GM21619 (cell line): ENCODE results near the gene NHEJ1.

ENCODE experiments used
- ATAC-seq: cut with Tn5 transposase; IDR thresholded peaks from one replicate; pipeline ENCODE4 v1.9.1; 2021; ENCODE audit not compliant: unreplicated experiment

The NHEJ1 gene

DNA sequence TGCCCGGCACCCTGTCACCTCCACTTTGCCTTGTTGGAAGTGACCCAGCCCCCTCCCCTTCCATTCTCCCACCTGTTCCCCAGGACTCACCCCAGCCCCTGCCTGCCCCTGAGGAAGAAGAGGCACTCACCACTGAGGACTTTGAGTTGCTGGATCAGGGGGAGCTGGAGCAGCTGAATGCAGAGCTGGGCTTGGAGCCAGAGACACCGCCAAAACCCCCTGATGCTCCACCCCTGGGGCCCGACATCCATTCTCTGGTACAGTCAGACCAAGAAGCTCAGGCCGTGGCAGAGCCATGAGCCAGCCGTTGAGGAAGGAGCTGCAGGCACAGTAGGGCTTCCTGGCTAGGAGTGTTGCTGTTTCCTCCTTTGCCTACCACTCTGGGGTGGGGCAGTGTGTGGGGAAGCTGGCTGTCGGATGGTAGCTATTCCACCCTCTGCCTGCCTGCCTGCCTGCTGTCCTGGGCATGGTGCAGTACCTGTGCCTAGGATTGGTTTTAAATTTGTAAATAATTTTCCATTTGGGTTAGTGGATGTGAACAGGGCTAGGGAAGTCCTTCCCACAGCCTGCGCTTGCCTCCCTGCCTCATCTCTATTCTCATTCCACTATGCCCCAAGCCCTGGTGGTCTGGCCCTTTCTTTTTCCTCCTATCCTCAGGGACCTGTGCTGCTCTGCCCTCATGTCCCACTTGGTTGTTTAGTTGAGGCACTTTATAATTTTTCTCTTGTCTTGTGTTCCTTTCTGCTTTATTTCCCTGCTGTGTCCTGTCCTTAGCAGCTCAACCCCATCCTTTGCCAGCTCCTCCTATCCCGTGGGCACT is 21.9 kb upstream of the NHEJ1 start:
- ATAC-seq = no peak

DNA sequence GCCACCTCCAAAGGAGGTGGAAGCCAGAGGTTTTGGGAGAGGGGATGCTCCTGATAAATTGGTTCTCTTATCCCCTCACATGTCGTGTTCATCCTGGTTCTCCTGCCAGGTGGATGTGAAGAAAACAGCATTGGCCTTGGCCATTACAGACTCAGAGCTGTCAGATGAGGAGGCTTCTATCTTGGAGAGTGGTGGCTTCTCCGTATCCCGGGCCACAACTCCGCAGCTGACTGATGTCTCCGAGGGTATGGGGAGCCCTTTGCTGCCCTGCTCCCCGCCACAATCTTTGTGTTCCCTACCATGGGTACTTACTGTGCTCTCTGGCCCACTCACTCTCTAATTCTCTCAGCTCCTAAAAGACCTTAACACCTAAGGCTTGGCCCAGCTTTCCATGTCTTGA is 20.9 kb upstream of the NHEJ1 start:
- ATAC-seq = no peak

DNA sequence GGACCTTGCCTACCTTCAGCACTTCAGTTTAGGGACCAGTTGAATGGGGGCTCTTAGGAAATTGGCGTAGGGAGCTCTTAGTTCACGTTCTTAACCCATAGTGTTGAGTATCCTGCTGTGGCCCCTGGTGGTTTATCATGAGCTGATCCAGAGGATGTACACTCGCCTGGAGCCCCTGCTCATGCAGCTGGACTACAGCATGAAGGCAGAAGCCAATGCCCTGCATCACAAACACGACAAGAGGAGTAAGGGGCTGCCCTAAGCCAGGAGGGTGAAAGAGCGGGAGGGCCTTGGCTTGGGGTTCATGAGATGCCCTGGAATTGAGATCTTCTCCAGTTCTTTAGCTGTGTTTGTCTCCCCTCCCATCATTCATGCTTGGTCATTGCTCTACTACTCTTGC is 20.3 kb upstream of the NHEJ1 start:
- ATAC-seq = no peak

DNA sequence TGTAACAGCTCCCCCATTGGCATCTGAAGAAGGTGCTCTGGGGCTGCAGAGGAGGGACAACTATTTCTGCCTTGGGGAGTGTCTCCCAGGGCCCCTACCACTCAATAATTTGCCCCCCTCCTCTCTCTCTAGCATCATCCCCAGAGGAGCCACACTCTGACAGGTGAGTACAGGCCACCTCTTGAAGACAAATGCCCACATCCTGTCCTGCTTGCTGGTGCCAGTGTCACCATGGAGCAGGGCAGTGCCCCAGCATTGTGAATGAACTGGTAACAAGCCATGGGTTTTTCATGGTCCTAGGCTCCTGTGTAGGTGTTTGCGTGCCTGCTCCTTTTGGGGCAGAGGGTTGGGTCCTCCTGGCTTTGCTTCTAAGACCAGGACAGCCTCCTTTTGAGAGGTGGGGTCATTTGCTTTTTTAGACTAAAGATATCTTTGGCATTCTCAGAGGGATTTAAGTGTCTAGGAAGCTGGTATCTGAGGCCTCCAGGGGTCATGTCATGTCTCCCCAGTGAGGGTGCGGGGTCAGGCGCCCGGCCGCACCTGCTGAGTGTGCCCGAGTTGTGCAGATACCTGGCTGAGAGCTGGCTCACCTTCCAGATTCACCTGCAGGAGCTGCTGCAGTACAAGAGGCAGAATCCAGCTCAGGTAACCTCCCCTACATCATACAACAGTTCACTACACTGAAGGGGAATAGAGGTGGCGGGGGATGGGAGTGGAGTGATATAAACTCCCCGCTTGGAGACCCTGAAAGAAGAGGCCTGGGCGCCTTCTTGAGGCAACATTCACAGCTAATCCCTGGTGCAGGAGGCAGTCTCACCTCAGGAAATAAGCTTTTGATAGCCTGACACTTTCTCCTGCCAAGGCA is 19.2 kb upstream of the NHEJ1 start:
- no peak for ATAC-seq

DNA sequence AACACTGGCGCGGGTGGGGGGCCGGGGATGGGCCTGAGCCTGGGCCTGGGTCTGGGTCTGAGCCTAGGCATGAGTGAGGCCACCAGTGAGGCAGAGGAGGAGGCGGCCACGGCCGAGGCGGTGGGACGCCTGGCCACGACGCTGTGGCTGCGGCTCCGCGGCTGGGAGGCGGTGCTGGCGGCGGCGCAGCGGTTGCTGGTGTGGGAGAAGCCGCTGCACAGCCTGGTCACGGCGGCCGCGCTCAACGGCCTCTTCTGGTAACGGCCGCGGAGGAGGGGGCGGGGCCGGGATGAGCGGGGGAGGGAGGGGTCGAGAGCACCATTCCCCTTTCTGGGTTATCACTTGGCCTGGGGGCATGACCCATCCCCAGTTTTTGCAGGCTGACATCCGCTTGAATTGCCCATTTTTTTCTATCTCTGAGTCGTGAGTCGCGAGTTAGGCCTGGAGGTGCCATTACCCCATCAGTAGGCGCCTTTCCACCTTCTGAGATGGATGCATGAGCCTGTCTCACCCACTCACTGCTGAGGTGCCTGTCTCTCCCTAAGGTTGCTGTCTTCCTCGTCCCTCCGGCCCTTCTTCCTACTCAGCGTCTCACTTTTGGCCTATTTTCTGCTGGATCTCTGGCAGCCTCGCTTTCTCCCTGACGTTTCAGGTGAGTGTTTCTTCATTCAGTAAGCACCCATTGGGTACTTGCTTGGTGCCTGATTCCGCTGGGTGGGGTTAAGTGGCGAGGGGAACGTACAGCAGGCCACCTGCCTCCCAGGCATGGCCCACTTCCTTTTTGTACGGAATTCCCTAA is 18.0 kb upstream of the NHEJ1 start:
- peak; percentile 17 for ATAC-seq

DNA sequence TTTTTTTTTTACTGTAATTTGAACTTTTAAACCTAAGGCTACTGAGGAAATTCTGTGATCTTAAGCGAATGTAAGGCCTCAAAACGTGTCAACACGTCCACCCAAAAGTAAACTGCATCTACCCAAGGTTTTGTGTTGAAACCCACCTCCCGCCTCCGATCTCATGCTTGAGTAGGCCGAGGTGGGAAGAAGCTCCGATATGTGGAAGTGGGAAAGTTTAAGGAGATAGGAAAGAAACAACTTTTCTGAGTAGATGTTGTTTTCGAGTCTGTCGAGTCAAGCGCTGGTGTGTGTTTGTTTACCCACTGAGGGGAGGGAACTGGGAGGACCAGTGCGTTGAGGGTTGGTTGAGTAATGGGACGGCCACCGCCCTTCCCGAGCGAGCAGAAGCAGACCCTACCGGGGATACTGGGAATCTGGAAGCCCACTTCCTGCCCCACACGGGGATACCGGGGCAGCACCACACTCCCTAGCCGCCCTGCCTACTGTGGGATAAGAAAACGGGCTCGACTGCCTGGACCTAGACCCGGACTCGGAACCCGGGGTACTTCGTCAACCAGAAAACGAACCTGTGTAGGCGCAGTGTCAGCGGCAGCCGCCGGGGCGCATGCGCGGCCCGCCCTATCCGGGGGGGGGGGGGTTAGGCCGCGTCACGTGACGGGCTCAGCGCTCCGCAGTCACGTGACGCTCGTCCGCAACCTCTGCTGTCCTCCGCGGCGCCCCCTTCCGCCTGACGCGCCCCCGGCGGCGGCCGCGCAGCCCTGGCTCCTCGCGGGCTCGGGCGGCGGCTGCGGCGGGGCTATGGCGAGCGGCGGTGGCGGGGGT is 17.1 kb upstream of the NHEJ1 start, which contains the start of gene RETREG2:
TSS of gene RETREG2 (plus strand) at position 724 of the 825 bp plus-strand sequence. CDS start at position 802, 78 bp downstream.
- ATAC-seq = peak; percentile 40

DNA sequence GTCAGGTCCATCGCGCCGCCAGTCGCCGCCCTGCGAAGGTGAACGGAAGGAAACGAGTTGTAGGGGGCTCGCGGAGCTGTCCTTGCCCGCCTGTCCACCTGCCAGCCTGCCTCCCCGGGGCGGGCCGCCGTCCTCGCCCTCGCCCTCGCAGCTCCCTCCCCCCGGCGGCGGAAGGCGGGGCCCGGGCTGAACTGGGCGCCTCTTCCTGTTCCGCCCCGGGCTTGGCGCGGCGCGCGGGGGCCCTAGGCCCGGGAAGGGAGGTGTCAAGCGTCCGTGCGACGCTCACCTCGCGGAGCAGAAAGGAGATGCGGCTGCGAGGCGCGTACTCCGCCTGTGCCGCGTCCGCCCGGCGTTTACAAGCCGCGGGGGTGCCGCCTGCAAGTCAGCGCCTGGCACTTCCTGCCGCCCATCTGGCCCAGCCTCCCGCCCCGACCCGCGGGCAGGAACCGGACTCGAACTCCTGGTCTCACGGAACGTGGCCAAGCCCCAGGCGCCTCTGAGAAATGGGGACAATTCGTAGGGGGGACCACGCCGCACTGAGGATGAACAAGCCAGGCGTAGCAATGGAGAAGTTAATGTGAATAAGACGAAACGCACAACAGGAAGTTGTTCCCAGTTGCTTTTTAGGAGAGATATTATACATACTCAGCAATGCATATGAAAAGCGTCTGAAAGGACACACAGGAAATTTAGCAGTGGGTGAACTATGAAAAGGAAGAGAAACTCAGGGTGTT is 16.4 kb upstream of the NHEJ1 start, which contains the start of gene CNPPD1:
TSS of gene CNPPD1 (minus strand) at position 108 of the 734 bp plus-strand sequence. CDS start at position 11, 97 bp downstream.
- peak; percentile 67 for ATAC-seq

DNA sequence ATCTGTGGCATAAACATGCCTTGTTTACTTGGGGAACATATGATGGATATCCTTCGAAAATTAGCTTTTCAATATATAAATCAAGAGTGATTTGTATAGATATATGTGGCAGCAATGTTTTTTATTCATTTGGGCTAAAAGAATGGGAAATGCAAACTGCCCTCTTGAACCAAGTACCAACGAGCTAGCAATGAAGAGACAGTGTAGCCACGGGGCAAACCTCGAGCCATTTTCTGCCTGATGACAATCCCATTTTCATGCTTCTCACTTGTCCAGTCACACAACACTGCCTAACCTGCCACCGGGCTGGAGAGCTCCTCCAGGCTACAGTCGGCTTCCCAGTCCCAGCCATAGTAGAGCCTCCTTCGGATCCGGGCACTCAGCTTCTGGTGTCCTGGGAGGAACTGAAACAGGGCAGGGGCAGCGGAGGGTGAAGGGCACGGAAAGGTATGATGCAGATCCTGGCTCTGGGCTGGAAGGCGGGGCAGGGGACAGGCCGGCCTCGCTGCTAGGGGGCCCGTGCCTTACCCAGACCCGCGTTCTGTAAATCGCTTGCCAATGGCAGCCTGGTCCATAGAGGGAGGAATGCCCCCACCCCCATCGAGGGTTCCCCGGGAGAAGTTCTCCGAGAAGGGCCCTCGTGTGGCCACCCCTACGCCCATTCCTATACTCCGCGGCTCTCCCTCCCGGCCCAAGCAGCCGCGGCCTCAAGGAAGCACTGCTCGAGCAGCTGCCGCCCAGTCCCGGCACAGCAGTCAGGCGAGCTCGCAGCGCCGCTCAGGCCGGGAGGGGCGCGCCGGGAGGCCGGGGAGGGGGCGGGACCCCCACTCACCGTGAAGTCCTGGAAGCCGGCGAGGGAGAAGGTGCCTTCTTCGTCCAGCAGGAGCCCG is 15.6 kb upstream of the NHEJ1 start:
- peak; percentile 21 for ATAC-seq

DNA sequence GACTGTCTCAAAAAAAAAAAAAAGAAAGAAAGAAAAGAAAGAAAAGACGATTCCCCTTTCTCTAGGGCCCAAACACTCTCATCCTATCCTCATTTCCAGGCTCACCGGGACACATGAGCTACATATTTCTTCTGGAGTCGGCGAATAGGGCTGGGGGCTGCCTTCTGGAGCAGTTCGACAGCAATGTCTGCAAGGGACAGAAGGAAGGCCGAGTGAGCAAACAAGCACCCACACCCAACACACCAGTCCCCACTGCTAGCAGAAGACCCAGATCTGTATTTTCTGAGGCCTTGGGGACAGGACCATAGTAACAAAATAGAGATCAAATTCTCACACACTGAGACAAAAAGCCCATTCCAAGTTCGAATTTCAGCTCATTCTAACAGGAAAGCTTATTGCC is 14.9 kb upstream of the NHEJ1 start:
- no peak for ATAC-seq

DNA sequence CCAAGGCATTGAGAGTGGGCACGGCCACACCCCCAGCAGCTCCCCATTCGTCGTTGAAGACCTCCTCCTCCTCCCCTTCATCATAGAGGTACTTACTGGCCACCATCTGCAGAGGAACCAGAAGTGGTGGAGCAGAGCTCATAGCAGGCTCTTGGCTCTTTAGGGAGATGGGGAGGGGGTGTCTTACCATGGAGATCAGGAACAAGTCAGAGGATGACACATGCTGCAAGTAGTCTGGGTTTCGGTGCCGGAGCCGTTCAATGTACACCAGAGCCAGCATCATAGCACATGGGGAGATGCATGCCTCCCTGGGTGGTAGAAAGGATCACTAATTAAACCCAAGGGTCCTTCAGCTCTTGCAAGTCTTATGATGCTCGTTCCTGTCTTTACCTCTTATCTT is 14.2 kb upstream of the NHEJ1 start:
- no peak for ATAC-seq

DNA sequence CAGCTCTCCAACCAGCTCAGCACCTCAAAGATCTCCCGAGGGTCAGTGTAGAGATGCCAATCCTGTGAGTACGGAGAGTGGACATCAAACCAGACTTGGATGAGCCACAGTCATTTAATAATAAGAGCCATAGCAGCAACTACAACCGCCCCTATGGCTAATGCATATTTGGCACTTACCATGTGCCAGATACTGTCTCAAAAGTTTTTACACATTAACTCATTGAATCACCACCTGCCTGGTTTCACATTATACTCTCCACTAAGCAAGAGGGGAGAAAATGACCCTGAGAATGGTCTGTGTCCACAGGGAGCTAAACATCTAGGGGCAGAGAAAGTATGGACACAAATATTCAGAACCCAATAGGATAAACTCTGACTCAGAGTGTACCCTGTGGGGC is 13.5 kb upstream of the NHEJ1 start:
- ATAC-seq = no peak

DNA sequence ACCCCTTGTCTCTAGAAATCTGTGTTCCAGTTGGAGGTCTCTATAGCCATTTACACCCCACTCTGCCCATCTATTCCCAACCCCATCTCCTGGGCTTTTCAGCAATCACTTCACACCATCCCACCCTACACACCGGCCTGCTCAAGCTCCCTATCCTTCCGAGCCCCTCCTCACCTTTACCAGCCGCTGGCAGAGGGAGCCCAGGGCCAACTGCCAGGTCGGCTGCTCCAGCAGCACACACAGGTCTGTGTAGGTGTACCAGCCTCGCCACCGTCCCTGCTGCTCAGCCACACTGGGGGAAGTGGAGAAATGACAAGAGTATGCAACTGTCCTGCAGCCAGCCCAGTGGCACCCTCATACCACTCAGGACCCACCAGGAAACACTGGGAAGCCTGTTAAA is 12.6 kb upstream of the NHEJ1 start:
- ATAC-seq = no peak

DNA sequence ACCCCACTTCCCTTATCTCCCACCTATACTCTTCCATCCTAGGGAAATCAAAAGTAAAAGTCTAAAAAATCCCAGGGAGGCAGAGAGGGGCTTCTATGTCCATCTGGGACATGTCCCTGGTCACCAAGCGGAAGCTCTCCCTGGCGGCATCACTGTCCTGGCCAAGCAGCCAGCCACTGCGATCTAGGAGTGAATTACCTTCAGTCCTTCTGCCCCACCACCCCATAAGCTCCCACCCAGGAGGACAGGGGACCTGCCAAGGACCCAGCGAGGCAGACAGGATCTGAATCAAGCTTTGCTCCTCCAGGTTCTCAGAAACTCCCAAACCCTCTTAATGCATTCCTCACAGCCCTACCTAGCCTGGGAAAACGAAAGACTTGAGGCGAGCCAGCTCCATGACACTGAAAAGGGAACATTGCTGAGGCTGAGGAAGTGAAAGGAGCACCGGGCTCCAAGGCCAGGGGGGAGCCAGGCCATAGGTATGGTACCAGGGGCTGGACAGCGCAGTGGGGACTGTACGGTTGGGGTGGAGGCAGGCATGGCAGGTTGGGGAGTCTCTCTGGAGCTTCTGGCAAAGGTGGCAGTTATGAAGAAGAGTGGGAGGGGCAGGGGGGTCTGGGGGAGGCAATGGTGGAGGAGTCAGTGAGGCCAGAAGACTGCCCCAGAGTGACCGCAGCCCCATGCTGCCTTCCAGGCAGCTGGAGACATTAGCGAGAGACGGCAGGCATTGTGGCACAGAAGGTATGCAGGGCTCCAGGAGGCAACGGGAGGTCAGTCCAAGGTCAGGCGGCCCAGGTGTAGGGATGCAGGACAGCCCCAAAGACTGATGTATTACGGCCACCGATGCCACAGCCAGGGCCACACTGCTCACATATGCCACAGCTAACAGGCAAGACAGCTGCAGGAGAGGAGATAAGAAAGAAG is 11.9 kb upstream of the NHEJ1 start:
- ATAC-seq = no peak

DNA sequence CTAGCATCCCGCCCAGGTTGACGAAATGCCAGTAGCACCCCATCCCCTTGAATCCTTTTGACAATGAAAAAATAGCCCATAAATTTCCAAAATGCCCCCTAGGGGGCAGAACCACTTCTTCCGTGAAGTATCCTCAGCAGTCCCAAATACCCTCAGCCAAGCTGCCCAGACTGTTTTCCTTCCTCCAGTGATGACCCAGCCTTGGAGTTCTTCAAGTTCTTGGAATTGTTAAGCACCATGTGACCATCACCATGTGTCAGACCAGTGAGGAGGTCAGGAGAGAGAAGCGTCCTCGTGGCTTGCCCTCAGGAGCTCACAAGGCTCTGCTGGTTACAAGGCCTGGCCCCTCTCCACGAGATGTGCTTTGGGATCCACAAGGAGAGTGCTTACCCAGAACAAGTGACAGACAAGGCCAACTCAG is 10.6 kb upstream of the NHEJ1 start:
- no peak for ATAC-seq

DNA sequence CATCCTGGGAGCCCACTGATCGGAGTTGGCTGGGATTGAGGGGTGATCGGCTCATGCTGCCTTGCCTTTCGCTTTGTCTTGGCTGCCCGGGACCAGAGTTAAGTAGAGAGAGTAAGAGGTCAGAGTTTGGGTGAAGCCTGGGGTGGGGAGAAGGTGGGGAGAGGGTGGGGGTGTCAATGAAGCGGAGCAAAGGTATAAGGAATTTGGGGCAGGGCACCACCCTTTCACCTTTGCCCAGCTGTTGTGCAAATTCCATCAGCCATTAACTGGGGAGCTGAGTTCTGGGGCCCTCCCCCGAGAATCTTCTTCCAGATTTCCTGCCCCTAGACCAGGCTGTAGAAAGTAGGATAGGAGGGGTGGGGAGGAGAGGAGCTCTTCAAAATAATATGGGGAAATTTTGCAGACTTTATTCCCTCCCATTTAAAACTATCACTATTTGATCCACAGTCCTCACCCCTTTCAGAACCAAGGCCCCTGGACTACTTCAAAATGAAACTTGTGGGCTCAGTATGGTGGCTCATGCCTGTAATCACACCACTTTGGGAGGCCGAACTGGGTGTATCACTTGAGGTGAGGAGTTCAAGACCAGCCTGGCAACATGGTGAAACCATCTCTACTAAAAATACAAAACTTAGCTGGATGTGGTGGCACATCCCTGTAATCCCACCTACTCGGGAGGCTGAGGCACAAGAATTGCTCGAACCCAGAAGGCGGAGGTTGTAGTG is 9.5 kb upstream of the NHEJ1 start, which contains the start of gene SLC23A3:
TSS of gene SLC23A3 (minus strand) at position 100 of the 725 bp plus-strand sequence. CDS start at position 55, 45 bp downstream.
- ATAC-seq = no peak

DNA sequence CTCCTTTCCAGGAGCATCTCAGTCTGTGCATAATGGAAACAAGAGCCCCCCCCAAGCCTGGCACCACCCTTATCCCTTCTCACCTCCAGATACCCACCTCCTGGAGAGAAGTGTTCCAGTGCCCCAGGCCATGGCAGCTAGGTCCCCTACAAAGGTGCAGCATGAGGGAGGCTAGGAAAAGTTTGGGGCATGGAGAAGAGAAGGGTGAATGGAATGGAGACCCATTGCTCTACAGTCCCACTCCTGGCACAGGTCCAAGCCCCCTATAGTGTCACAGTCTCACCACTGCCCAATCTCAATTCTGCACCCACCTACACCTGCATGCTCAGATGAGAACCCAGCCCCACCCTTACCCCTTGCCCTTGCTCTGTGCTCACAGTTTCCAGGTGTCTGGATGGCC is 8.3 kb upstream of the NHEJ1 start:
- no peak for ATAC-seq

DNA sequence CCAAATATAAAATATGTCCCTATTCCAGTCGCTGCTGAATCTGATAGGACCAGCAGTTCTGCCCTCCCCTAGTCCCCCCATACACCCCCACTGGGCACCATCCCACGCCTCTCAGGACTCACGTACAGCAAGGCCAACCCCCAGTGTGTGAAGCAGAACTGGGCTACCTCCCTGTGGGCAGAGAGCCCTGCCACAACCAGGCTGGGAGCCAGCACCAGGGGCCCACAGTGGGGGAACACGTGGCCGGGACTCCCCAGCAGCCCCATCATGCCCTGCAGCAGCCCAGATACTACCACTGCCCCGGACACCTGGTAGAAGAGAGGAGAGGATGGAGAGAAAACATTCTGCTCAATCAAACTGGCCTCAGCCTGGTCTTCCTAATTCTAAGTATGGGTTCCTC is 7.9 kb upstream of the NHEJ1 start:
- ATAC-seq = no peak
